ENCODE measurements around the gene SLC6A11.

GRCh38 chr3:10956986-10957385 lies 141.0 kb downstream of the SLC6A11 start:
- TF ChIP-seq CTCF (IDR thresholded peaks at IDR 0.05) (no peak), EZH2 (IDR thresholded peaks at IDR 0.05; ENCODE audit: borderline replicate concordance, insufficient read depth, low read depth, low read length, poor library complexity, severe bottlenecking) (no peak)

Data from B cell (primary cell).